Stimulated activated CD8-positive, alpha-beta memory T cell treated with anti-CD3 and anti-CD28 coated beads, Interleukin-4, amount 100 ng/mL, for 1 hour (primary cell): Measurements from ENCODE around the gene NOL3.

Experiments used
- DNase-seq, 2 donors: peaks; one replicate each; pipeline ENCODE4 v3.0.0-alpha.2; 2020; ENCODE audit warnings: low read depth in 2 of 2, low spot score in 1 of 2

The NOL3 gene

DNA sequence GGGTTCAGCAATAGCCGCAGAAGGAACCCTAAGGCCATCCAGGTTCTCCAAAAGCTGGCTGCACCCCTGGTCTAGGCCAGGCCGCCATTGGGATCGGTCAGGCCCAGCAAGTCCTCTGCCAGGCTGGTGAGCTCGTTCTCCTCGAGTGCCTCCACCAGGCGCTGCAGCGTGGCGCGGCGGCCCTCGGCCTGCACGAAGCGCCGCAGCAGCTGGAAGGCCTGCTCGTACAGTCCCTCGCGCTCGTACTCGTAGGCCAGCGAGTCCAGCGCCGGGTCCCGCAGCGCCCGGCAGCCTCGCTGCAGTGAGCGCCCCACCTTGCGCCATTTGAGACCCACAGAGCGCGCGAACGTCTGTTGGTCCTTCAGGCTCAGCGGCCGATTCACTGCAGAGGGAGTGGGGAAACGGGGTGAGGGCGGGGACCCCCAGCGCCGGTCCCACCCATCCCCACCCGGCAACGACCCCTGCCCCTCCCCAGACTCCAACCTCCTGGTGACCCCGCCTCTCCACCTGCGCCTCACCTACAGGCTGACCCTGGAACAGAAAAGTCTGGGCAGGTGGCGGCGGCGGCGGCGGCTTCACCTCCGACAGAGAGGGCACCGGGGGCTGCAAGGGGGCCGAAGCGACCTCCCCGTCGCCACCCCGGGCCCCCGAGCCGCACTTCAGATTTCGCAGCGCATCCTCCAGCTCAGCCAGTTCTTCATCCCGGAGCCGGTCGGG, 15.6 kb upstream of the NOL3 start:
- DNase-seq = no peak

DNA sequence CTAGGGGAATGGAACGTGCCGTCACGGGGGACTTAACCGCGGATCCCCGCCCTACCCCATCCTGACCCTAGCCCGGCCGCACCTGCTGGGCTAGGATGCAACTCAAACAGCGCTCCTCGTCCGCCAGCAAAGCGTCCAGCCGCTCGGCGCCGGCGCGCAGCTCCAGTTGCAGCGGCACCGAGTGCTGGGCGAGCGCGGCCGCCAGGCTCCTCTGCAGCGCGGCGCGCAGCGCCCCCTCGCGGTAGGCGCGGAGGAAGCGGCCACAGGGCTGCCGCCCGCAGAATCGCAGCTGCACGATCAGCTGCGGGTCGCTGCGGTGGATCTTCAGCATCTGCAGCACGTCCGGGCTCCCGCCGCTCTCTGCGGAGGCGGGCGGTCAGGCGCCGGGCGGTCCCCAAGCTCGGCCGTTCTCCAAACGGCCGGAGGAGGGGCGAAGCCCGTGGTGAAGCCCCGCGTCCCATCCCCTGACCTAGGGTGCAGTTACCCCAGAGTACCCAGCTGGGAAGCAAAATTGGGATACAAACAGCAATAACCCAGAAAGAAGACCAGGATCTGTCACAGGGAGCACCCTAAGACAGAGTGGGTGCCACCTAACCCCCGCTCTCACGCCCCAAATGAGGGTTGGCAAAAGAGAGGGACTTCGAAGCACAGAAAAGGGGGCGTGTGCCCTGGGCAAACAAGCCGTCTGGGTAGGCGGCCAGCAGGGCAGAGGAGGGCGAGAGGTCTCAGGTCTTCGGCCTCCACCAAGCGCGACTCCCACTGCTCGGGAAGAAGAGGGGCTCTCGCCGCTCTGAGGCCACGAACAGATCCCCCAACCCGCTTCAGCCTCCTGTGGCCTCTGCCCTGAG, 14.8 kb upstream of the NOL3 start:
- peak in 1 of 2 donors; percentile 62 for DNase-seq

DNA sequence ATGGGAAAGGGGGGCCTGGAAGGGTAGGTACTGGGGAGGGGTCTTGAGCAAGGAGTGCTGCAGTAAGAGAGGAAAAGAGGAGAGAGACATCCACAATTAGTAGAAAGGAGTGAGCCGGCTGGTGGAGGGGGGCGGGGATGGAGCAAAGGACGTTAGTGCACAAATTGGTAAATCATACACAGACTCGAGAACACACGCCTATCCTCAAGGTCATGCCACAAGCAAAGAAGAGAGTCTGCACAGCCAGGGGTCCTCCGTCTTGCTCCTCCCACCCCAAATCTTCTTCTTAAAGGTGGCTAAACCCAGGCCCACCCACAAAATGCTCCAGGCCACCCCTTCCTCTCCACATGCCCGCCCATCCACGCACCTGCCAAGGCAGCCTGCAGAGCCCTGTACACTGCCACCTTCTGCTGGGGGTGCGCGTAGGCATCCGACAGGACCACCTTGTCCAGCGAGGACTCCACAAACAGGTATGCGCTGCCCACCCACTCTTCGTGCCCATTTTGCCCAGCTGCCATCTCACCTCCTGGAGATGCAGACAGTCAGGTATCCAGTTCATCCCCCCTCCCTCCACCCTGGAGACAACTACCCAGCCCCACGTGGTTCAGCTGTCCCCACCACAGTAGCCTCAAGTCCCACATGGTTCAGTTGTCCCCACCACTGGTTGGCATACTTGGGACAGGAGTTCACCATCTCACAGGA, 14.0 kb upstream of the NOL3 start:
- DNase-seq = no peak

DNA sequence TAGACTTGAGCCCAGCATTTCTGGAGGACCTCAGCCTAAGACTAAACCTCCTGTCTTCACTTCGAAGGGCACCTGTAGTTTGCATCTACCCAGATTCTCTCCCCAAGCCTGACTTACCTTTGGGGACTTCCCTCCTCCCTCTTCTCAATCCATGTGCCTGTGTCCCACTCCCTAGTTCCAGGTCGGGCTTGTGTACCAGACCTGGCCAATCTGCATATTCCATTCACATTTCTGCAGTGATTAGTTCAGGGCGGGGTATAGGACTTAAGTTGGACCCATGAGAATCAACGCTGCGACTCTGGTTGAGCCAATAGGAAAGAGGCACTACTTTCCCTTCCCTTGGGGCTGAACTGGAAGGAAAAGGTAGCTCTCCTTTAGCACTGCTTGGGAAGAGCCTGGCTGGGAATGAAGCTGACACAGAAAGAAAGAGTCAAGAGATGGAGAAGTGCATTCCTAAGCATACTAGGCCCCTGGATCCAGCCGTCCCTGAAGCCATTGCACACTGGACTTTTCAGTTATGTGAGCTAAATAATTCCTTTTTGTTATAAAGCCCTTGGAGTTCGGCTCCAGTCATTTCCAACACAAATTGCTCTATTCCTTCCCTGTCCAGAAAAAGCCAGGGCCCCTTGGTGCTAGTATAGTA, 13.1 kb upstream of the NOL3 start:
- no peak for DNase-seq

DNA sequence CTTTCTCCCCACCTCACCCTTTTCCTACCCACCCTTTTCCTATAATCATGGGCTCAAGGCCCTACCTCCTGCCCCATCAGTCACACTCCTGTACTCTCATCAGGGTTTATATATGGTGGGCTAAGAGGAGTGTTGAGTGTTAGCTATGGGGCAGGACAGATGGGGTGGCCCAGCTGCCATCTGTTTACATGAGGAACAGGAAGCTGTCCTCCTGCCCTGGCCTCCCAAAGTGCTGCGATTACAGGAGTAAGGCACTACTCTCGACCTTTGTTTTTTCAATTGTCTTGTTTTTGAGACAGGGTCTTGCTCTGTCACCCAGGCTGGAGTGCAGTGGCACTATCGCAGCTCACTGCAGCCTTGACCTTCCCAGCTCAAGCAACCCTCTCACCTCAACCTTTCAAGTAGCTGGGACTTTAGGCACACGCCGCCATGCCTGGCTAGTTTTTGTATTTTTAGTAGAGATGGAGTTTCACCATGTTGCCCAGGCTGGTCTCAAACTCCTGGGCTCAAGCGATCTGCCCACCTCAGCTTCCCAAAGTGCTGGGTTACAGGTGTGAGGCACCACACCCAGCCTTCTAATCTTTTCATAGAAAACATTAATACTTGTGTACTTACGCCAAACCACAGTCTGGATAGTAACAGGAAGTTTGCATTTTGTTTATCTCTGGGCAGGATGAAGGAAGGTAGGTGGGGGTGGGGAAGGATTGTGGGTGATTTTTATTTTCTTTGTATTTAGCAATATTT, 12.3 kb upstream of the NOL3 start:
- no peak for DNase-seq

DNA sequence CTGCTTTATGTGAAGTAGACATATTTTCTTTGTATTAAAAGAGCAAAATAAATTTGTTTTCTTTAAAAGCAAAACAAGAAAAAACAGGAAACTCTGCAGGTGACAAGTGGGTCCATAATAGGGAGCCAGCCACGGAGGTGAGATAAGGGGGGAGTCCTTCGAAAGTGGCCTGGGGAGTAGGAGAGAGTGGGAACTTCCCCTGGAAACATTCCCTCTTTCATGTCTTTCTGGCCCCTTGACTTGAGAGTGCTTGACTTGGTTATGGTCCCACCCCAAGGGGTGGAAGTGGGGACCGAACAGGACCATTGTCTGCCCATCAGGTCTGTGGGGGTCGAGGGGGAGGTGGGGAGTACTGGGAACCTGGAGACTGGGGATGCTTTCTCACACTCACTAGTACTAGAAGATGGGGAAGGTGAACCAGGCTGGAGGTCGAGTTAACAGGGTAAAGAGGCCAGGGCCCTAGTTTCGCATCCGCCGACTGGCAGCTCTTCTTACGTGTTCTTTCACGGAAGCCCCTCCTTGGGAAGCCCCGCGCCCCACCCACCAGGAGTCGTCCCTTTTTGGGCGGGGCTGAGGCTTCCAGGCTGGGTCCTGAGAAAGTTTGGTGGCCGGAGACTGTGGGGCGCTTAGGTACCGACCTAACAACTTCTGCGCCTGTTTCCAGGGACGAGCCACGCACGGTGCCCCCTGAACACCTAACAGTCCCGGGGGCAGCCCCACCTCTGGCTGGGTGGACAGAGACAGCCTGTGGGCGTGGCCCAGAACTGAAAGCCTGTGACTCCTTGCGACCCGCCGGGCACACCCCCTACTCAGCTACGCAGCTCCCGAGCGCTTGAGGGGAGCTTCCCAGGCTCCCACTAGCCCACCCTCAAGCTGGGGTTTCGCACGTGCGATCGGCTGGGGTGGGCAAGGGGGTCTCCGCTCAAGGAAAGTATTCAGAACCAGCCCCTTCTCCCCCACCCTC, 11.4 kb upstream of the NOL3 start:
- peak in 1 of 2 donors; percentile 64 for DNase-seq

DNA sequence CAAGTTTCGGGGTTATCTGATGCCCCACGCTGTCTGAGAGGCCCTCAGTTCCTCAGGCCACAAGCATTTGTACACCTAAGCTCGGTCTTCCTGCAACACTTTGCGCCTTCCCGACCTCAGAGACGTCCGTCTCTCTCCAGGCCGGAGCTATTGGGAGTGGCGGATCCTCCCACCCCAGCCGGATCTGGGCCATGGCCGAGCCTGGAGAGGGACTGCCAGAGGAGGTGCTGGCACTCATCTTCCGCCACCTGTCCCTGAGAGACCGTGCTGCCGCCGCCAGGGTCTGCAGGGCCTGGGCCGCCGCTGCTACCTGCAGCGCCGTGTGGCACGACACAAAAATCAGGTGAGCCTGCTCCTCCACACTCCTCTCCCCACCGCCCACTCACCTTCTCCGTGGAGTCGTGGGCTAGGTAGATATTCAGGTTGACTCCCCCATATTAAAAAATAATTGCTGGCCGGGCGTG, 8.7 kb upstream of the NOL3 start:
- DNase-seq = no peak

DNA sequence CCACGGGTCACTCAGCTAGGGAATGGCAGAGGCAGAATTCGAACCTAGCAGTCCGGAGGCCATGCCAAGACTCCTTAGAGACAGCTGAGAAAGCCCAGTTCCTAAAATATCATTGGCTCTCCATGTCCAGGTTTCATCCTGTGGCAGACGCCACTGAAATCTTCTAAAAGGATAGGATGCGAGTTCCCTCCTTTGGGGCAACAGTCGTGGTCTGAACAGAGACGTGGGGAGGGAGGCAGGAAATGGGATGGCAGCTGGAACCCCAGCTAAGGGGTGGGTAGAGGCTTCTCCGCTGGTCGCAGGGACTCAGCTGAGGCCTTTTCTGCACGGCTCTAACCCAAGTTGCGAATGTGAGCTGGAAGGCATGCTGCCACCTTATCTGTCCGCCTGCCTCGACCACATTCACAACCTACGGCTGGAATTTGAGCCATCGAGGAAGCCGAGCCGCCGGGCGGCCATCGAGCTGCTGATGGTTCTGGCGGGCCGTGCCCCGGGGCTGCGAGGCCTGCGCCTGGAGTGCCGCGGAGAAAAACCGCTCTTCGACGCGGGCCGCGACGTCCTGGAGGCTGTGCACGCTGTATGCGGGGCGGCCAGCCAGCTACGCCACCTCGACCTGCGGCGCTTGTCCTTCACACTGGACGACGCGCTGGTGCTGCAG, 7.7 kb upstream of the NOL3 start:
- DNase-seq = no peak

DNA sequence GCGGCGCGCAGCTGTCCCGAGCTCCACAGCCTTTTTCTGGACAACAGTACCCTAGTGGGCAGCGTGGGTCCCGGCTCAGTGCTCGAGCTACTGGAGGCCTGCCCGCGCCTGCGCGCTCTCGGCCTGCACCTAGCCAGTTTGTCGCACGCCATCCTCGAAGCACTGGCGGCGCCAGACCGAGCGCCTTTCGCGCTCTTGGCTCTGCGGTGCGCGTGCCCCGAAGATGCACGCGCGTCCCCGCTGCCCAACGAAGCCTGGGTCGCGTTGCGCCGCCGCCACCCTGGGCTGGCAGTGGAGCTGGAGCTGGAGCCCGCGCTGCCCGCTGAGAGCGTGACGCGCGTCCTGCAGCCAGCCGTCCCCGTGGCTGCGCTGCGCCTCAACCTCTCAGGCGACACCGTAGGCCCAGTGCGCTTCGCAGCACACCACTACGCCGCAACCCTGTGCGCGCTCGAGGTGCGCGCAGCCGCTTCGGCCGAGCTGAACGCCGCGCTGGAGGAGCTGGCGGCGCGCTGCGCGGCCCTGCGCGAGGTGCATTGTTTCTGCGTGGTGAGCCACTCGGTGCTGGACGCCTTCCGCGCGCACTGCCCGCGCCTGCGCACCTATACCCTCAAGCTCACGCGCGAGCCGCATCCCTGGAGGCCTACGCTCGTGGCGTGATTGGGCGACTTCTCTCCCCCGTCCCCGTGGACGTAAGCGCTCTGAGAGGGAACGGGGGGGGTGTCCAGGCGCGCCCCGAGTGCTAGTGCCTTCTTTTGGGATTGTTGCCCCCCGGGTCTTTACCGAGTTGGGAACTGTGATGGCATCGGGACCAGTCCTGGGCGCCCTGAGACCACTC, 7.0 kb upstream of the NOL3 start:
- DNase-seq = no peak

DNA sequence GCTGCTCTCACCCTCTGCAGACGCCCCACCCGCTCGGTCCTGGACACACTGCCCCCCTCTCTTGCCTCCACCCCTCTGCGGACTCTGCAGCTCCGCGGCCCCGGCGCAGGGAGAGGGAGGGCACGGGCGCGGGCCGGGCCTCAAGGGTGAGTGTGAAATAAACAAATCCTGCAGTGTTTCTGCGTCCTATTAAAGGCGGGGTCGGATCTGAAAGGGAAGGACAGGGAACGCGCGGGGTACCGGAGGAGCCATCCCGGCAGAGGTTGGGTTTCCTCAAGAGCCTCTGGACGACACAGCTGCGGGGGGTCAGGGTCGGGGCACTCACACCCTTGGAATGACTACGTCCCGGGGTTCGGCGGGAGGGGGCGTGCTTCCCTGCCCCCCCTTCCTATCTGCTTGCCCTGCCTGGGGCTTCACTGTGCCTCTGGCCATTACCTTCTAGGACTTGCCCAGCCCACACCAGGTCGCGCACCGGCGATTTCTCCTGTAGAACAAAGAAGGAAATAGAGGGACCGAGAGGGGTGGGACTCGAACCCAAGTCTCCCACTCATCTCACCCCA, 6.3 kb upstream of the NOL3 start:
- no peak for DNase-seq

DNA sequence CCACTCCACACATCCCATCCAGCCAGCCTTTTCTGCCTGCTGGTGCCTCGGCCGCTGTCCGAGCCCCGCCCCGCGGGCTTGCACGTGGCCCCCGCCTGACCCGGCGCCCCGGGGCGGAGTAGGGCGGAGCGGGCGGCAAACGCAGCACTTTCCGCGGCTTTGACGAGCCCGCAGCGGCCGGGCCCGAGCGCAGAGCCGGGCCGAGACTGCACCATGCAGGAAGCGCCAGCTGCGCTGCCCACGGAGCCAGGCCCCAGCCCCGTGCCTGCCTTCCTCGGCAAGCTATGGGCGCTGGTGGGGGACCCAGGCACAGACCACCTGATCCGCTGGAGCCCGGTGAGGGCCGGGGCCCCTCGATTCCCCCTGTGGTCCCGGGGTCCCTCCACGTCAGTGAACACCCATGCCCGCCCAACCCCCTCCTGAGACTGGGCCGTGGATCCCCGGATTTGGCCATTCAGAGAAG, 5.7 kb upstream of the NOL3 start, which contains the start of gene HSF4:
Gene HSF4 (plus strand): TSS at position 147 of the 463 bp plus-strand sequence. CDS start 67 bp downstream, at position 214.
- DNase-seq = no peak

DNA sequence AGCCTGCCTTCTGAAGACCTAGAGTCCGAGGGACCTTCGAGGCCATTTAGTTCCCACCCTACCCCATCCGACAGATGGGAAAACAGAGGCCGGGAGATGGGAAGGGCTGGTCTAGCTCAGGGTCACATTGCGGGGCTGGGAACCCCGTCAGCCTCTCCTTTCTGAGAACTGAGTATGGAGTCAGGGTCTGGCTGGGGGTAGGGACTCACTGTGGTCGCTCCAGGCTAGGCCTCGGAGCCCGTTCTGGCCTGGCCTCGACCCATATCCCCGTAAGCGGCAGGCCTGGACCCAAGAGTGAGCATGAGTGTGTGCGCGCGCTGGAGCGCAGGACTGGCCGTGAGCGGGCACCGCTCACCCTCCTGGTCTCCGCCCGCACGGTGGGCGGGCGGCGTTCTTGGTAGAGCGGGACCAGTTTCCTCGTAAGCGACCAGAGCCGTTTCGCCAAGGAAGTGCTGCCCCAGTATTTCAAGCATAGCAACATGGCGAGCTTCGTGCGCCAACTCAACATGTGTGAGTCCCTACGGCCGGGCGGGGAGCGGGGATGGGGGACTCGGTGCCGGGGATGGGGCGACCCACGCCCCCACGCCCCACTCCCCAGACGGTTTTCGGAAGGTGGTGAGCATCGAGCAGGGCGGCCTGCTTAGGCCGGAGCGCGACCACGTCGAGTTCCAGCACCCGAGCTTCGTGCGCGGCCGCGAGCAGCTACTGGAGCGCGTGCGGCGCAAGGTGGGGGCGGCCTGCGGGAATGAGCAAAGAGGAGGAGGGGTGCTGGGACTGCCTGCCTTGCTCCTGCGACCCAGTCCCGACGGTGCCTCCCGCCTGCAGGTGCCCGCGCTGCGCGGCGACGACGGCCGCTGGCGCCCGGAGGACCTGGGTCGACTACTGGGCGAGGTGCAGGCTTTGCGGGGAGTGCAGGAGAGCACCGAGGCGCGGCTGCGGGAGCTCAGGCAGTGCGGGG, 4.9 kb upstream of the NOL3 start:
- DNase-seq = no peak

DNA sequence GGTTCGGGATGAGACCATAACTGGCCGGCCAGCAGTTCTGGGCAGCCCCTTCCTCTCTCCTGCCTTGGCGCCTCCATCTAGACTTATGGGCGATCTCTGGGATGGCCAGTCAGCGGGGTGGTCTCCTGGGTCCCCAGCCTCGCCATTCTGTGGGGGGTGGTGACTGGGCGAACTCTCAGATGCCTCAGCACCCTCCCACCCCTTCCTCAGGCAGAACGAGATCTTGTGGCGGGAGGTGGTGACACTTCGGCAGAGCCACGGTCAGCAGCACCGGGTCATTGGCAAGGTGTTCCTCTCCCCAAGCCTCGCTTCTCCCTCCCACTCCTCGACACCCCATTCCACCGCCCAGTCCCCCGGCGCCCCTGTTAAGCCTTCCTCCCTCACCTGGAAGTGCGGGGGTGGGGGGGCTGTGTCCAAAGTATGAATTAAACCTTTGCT, 4.2 kb upstream of the NOL3 start:
- no peak for DNase-seq

DNA sequence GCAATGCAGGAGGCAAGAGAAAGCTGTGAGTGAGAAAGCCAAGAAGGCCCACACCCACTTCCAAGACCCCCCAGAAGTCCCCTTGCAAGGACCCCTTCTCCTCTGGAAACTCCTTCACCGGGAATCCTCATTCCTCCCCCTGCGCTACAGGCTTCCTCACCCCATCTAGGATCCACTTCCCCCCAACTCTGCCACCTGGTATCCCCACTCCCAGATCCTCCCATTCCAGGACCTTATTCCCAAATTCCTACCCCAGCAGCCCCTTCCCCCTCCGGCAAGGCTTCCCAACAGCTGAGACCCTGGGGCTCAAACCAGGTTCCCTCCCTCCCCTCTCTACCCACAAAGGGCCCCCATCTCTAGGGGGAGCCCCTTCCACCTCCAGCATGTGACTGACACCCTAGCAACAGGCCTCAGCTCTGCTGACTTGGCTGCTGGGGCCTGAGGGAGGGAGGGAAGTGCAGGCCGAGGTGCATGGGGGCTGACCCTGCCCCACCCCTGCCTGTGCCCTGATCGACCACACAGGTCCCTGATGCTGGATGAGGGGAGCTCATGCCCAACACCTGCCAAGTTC, 3.7 kb upstream of the NOL3 start:
- DNase-seq = no peak

DNA sequence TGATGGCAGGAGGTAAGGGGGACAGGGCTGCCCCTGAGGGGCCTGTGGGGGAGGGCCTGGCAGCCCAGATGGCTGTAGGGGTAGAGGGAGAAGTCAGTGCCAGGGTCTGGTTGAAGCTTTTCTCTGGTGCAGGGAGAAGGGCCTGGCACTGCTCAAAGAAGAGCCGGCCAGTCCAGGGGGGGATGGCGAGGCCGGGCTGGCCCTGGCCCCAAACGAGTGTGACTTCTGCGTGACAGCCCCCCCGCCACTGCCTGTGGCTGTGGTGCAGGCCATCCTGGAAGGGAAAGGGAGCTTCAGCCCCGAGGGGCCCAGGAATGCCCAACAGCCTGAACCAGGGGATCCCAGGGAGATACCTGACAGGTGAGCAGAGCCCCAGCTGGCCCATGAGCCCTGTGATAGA, 2.8 kb upstream of the NOL3 start:
- DNase-seq = no peak

DNA sequence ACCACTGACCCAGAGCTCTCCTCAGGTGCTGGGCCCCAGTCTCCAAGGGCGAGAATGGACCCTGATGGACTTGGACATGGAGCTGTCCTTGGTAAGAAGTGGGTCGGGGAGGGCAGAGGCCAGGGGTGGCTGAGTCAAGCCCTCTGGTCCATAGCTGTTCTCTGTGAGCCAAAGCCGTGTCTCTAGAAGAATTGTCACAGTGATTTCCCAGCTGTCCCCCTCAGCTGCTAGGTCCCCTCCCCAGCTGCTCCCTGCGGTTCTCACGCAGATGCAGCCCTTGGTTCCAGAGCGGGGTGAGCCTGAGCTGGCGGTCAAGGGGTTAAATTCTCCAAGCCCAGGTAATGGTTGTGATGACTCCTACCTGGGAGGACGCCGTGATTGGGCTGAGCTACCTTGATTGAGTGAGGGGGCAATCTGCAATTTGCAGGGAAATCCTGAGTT, 1.3 kb upstream of the NOL3 start:
- DNase-seq = no peak
